Fibroblast of villous mesenchyme (primary cell): ENCODE results near the gene BRD7. TPM values are rescaled to one million over a fixed set of nuclear protein-coding genes. Genes with fewer than 3 reads are reported as not detected.

Experiments used
- DNase-seq: peaks from one replicate; pipeline ENCODE4 v3.0.0-alpha.2; 2010; ENCODE audit warnings: low read depth
- H3K4me3 ChIP-seq: 2 replicates; pipeline ENCODE4 v1.5.1; 2011; ENCODE audit warnings: low read depth, mild to moderate bottlenecking, low read length
- total RNA-seq: library from RNA; depleted of rRNA; stranded (reverse); fragments of >200 nt; gene quantifications from 2 replicates; pipeline ENCODE4 v1.2.3, GENCODE V29; 2012
- TF ChIP-seq, protein P1 (sequence below): IDR thresholded peaks from 2 replicates; pipeline ENCODE4 v1.5.1; 2012; ENCODE audit warnings: low read depth, mild to moderate bottlenecking, low read length; ENCODE audit not compliant: insufficient read depth

BRD7 gene
- total RNA-seq, 1 donor = 31.5 TPM

DNA sequence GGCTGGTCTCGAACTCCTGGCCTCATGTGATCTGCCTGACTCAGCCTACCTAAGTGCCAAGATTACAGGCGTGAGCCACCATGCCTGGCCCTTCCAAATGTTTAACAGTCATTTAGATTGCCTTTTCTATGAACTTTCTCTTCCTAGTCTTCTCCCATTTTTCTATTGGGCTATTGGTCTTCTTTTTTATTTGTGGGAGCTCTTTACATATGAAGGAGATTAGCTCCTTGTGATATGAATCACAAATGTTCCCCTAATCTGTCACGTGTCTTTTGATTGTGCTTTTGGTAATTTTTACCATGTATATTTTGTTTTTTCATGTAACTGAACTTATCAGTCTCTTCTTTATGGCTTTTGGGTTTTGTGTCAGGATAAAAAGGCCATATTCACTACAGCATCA lies 90.5 kb downstream of the BRD7 start:
- DNase-seq = no peak
- no peak overlapping the region for H3K4me3 ChIP-seq
- TF ChIP-seq, protein P1, sequence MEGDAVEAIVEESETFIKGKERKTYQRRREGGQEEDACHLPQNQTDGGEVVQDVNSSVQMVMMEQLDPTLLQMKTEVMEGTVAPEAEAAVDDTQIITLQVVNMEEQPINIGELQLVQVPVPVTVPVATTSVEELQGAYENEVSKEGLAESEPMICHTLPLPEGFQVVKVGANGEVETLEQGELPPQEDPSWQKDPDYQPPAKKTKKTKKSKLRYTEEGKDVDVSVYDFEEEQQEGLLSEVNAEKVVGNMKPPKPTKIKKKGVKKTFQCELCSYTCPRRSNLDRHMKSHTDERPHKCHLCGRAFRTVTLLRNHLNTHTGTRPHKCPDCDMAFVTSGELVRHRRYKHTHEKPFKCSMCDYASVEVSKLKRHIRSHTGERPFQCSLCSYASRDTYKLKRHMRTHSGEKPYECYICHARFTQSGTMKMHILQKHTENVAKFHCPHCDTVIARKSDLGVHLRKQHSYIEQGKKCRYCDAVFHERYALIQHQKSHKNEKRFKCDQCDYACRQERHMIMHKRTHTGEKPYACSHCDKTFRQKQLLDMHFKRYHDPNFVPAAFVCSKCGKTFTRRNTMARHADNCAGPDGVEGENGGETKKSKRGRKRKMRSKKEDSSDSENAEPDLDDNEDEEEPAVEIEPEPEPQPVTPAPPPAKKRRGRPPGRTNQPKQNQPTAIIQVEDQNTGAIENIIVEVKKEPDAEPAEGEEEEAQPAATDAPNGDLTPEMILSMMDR = no peak

DNA sequence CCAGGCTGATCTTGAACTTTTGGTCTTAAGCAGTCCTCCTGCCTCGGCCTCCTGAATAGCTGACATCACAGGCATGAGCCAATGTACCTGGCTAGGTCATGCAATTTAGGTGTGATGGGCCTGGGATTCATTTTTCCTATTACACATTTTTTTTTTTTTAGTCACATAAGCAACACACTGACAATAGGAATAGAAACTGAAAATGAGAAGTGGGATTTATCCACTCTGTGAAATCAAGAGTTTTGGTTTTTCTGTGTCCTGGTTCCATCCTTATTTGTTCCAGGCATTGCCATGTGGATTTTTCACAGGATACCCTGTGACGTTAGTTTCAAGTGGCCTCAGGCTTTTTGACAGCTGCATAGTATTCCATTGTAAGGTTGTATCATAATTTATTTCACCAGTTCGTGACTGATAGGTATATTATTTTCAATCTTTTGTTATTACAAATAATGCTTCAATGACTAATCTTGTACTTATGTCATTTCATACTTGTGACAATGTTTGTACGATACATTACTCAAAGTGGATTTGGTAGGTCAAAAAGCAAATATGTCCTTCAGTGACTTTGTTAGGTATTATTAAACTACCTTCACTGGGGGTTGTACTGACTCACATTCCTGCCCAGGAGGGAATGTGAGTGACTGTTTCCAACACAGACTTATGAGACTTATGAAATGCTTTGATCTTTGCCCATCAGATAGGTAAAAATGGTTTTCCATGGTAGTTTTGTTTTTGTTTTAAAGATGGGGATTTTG lies 91.8 kb downstream of the BRD7 start:
- TF ChIP-seq, protein P1 = no peak
- no peak overlapping the region for H3K4me3 ChIP-seq
- no peak for DNase-seq

DNA sequence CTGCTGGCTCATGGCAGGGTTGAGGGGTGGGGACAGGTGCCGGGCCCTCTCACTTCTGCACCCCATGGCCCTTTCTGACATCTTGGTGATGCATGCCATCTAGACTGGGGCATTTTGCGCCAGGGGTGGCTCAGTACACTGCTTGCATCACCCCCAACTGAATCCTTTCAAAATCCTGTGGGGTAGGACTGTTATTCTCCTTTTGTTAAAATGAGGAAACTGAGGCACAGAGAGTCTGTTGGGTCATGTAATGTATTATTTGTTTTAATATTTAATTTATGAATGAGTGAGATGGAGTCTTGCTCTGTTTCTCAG lies 92.5 kb downstream of the BRD7 start:
- TF ChIP-seq, protein P1 = no peak
- no peak for DNase-seq

DNA sequence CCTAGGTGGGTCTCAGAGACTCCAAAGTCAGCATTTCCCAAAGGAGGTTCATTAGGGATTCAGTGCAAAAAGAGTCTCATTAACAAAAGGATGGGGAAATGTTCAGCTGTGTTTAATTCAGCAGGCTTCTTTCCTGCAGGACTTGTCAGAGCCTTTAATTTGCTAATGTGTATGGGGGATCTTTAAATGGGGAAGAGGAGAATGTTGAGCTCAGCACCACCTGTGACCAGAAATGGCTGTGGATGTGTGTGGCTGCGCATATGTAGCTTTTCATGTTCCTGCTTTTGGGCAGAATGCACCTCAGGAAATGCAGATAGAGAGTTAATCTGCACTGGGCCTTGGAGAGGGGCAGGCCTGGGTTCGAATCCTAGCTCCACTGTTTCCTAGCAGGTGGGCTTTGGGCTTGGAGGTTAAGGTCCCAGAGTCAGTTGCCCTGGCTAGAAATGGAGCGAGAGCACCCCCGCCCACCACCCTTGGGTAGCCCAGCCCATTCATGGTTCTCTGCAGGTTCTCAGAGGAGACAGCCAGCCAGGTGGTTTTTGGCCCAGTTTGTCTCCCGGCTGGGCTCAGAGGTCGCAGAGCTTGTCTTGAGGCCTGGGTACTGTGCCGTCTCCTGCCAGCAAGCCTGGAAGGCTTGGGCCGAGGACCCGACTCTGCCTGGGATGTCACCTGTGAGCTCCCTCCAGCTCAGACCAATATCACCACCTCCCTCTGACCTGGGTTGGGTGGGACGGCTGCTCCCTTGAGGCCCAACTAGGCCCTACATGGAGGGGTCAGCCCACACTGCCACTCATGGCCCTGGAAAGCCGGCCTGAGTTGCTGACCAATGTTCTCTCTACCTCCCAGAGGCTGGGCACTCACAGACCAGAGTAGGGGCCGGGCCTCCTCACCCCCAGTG lies 93.1 kb downstream of the BRD7 start:
- no peak for DNase-seq
- TF ChIP-seq, protein P1 = no peak
- H3K4me3 ChIP-seq = no peak overlapping the region

More for the DNA sequence above, 92.5 kb downstream of the BRD7 start:
- H3K4me3 ChIP-seq = no peak overlapping the region

DNA sequence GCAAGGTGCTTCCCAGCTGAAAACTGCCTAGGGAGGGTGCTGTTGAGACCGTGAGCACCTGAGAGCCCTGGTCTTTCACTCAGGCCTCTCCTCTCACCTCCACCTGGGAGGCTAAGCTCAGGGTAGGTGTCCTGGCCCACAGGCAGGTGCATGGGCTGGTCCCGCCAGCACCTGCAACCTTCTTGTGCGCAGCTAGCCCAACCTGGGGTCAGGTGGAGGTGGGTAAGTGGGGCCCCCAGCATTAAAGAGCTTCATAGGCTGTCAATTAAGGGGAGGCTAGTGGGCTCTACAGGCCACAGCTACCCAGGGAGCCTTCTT lies 93.7 kb downstream of the BRD7 start:
- no peak overlapping the region for H3K4me3 ChIP-seq
- no peak for DNase-seq
- TF ChIP-seq, protein P1 = no peak

DNA sequence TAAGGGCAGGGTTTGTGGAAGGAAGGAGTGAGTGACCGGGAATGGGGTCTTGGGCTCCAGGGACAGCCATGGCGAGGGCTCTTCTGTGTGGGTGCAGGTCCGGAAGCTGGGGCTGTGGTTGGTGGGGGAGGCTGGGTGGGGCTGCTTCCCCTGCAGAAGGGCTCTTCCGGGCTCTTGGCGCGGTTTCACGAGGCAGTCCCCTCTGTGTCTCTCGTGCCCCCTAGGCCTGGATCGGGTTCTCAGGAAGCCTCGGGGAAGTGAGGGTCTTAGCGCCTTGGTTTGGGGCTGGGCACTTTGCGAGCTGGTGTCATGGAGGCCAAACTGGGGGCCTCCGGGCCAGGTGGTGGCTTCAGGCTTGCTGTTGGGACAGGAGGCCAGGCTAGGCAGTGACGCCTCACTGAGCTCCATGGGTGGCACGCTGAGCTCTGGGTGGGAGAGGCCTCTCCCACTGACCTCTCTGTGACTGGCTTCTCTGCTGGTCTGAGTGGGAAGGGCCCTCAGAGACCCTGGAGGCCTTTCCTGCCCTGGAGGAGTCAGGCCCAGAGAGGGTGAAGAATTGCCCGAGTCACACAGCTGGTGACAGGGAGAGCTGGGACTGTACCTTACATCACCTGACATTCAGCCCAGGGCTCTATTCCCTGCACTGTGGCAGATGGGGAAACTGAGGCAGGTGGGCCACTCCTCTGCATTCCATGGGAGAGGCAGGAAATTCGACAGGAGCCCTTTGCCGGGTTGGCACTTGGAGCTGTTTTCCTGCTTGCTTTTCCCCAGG lies 94.3 kb downstream of the BRD7 start:
- H3K4me3 ChIP-seq = no peak overlapping the region
- TF ChIP-seq, protein P1 = no peak
- DNase-seq = no peak
